Activated CD4-positive, alpha-beta T cell treated with anti-CD3 and anti-CD28 coated beads, Interleukin-10, Interleukin-2, amounts not matched to agents 100 ng/mL and 50 ng/mL, durations not matched to agents 16 hours and 8 hours (primary cell): ENCODE measurements around the gene NTF3.

Experiments used
- DNase-seq: peaks from one replicate; pipeline ENCODE4 v3.0.0-alpha.2; 2020

Gene NTF3

GRCh38 chr12:5459051-5459782 is 27.3 kb downstream of the NTF3 start:
- DNase-seq: no peak

GRCh38 chr12:5460817-5461216 is 28.9 kb downstream of the NTF3 start:
- DNase-seq: no peak

DNA sequence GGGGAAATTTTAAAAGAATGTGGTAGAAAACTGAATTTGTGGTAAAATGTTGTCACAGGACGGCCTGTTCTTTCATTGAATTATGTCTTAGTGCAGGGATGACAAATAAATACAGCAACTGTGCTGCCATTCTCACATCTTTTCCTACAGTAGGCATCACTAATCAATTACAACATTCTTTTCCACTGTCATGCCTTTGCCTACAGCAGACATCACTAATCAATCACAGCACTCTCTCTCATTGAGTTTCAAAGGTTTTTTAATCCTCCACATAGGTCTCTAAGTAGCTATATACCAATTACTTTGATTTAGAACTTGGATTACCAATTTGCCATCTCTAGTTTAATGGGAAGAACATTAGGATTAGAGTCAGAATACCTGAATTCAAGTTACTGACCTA is 30.1 kb downstream of the NTF3 start:
- DNase-seq: no peak

DNA sequence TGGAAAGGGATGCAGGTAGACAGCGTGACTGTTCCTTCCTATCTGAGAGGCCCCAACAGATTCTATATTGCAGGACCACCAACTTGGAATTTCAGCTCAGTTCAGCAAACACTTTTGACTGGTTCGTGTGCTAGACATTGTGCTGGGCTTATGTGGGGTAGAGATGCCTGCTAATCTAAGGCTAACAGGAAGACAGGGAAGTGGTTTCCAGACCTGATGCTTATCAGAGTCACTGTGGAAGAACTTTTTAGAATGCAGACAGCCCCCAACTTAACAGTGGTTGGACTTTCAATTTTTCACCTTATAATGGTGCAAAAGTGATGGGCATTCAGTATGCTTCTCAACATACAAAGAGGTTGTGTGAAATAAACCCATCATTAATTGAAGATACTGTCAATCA is 32.2 kb downstream of the NTF3 start:
- DNase-seq: no peak

GRCh38 chr12:5465384-5465783 is 33.5 kb downstream of the NTF3 start:
- no peak for DNase-seq

DNA sequence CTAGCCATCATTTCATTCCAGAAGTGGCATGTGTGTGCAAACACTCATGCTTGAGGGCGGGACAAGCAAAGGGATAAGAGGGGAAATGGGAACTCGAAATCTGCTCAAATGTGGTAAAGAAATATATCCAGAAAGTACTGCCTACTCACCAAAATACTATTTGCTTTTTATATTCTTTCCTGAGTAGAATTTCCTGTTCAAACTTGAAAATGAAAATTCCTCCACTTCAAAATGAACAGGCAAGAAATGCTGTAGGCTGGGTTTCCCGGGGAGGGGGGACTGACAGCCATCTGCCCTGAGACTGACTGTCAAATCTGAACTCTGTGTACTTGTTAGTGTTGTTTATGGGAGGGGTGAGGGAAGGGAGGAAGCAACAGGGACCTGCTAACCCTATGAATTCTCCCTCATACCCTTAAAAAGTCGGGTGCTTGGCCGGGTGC is 34.6 kb downstream of the NTF3 start:
- DNase-seq: no peak

DNA sequence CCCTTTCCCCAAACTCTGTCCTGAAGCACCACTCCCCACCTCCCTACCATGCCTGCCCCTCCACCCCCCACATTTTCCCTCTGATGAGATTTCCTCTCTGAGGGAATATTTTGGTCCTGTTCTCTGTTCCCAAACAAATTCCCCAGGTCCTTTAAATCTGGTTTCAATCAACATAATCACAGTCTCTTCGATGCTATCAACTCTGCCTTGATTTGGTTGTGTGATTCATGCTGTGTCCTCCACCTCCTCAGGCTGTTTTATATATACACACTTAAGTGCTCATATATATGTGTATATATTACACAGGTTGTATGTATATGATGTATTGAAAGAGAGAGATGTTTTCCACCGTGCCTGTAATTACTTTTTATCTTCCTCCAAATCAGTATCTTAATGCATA is 36.0 kb downstream of the NTF3 start:
- no peak for DNase-seq

GRCh38 chr12:5470221-5470620 is 38.3 kb downstream of the NTF3 start:
- DNase-seq: no peak

GRCh38 chr12:5470703-5471102 is 38.8 kb downstream of the NTF3 start:
- DNase-seq: no peak

GRCh38 chr12:5473076-5473782 is 41.3 kb downstream of the NTF3 start:
- DNase-seq: no peak

GRCh38 chr12:5473783-5474116 is 41.8 kb downstream of the NTF3 start:
- DNase-seq: no peak

DNA sequence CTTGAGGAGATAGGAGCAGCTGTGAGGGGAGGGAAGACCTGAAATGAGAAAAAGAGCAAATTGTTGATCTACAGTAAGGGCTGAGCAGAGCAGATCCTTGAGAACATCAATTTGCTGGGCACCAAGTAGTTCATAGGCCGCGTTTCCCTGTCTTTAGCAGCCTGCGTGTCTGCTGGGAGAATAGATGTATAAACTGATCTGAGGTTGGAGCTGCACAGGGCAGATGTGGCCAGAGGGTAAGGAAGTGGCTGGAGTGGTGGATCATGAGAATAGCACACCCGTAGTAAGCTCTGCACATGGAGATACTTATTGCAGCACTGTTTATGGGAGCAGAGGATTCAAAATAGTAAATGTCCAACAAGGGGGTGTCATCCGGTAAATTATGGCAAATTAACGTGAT is 44.4 kb downstream of the NTF3 start:
- DNase-seq: no peak

DNA sequence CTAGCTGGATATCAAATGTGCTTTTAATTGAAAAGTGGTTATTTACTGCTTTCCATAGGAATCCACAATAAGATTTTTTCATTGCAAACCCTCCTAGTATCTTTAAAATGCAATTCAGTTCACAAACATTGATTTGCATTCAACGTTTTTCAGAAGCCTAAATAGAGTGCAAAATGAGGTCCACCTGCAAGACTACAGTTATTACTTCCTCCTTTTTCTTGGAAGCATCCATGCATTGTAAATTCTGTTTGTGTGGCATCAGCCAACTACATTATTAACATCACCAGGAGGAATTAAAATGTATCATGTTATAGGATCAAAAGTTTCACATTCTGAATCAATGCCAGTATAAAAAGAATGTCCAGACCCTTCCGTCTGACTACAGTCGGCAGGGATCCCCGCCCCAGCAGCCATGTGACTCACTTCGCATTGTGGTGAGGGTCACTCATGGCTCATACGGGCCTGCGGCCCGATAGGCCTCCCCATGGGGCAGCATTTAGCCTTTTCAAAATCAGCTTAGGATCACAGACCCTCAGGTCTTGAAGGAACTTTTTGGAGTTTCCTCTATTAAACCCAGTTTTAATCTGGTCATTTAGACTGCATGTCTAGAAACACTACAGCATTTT is 46.3 kb downstream of the NTF3 start:
- DNase-seq: no peak

DNA sequence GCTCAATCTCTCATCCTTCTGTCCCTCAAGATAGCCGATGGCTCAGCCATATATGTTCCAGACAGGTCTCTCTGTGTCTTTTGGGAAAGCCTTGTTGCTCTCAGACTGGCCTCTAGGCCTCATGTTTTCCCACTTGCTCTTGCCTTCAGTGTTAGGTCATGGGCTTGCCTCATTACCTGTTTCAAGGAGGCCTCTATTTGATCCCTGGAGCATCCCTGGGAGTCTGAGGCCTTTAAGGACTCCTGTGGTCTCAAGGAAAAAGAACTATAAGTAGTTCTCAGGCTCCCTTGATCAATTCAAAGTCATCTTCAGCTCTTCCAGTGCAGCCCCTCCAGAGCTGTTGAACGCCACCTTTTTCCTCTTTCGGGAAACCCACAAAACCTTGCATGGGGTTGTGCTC is 47.9 kb downstream of the NTF3 start:
- DNase-seq: no peak

GRCh38 chr12:5480218-5480937 is 48.5 kb downstream of the NTF3 start:
- DNase-seq: no peak

- DNase-seq: no peak
Observed at GRCh38 chr12:5480938-5481303, 49.0 kb downstream of the NTF3 start.

GRCh38 chr12:5481645-5482044 is 49.7 kb downstream of the NTF3 start:
- DNase-seq: no peak

DNA sequence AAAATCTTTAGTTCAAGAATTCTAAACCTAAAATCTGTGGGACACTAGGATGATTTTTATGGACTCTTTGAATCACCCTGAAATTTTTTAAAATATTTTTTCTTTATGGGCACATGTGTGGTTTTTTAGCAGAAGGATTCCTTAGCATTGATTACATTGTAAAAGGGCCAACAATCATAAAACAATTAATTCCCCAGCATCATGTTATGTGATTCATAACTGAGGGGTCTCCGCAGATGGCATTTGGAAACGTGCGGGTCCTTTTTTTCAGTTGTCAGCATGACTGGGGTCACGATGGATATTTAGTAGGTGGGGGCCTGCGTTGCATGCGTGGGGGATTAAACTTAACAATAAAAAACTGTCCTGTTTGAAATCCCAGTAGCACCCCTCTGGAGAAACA is 52.5 kb downstream of the NTF3 start:
- DNase-seq: no peak

DNA sequence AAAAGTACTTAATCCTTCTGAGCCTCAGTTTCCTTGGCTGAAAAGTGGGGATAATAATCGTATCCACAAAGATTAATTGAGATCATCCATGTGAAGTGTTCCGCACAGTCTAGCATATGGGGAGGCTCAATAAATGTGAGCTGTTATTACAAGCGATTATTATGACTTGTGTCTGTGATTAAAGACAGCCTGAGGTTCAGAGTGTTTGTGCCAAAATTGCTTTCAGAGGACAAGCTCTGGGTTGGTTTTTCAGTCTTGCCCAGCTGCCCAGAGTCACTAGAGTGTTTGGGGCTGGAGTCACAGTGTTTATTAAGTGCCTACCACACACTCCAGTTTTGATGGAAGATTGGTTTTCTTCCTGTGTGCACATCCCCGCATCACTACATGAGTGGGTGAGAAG is 53.5 kb downstream of the NTF3 start:
- DNase-seq: no peak

DNA sequence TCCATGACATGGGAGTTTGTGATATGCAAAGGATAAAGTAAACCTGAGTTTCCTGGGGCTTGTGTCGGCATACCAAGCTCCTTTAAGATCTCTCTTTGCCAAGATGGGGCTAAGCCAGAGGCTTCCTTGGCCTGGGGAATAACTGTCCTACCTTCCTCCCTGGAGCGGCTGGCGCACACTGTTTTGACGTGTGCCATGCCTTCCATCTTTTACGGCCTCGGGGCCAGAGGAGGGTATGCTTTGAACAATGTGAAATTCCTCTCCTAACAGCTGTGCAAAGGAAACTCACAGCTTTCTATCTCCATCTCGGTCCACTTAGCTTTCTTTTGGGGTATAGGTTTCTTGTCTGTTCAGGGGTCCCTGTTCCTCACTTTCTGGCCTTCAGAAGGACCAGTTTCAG is 55.2 kb downstream of the NTF3 start:
- DNase-seq: no peak

- no peak for DNase-seq
Observed at GRCh38 chr12:5487948-5488625, 56.2 kb downstream of the NTF3 start.

- no peak for DNase-seq
Observed at GRCh38 chr12:5488626-5488955, 56.7 kb downstream of the NTF3 start.

DNA sequence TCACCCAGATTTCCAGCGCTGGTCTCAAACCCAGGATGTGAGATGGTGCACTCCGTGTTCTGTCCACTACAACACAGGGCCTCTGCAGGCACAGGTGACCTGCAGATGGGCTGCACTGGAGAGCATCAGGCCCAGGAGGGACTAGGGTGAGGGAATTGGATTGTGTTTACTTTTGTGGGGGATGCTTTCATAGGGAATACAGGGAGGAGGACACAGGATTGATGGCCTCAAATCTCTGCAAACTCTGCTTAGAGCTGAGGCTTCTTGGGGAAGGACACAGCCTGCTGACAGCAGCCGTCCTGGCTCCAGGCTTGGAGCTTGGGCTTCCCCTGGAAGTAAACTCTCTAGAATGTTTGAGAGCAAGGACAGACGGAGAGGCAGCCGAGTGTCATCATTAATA is 57.1 kb downstream of the NTF3 start:
- DNase-seq: no peak
